Glutamatergic neuron (in vitro differentiated cells): ENCODE measurements around the gene HAGH. TPM values are rescaled to one million over a fixed set of nuclear protein-coding genes. Genes with fewer than 3 reads are reported as not detected.

ENCODE experiments used
- DNase-seq: peaks from one replicate; pipeline ENCODE4 v3.0.0; 2022
- H3K27ac Mint-ChIP-seq: one replicate; pipeline ENCODE4 v1.8.0; 2020; ENCODE audit warnings: mild to moderate bottlenecking, mixed read lengths, inconsistent platforms; ENCODE audit not compliant: unreplicated experiment
- H3K27me3 Mint-ChIP-seq: one replicate; pipeline ENCODE4 v1.8.0; 2020; ENCODE audit warnings: mild to moderate bottlenecking, moderate library complexity, mixed read lengths, inconsistent platforms; ENCODE audit not compliant: unreplicated experiment
- H3K36me3 Mint-ChIP-seq: one replicate; pipeline ENCODE4 v1.8.0; 2020; ENCODE audit warnings: mild to moderate bottlenecking, mixed read lengths, inconsistent platforms; ENCODE audit not compliant: unreplicated experiment
- H3K4me1 Mint-ChIP-seq: one replicate; pipeline ENCODE4 v1.8.0; 2020; ENCODE audit warnings: mild to moderate bottlenecking, low read depth, mixed read lengths, inconsistent platforms; ENCODE audit not compliant: unreplicated experiment
- H3K4me3 Mint-ChIP-seq: one replicate; pipeline ENCODE4 v1.8.0; 2020; ENCODE audit warnings: mild to moderate bottlenecking, mixed read lengths, inconsistent platforms; ENCODE audit not compliant: unreplicated experiment
- H3K9me3 Mint-ChIP-seq: one replicate; pipeline ENCODE4 v1.8.0; 2020; ENCODE audit warnings: mild to moderate bottlenecking, moderate library complexity, mixed read lengths, inconsistent platforms; ENCODE audit not compliant: unreplicated experiment
- total RNA-seq: library from RNA; stranded (reverse); fragmentation: NEBNext Ultra II Directional; extraction: Animal tissue kit (Norgen Biotek cat#: 25700); gene quantifications from one replicate; pipeline ENCODE4 v1.2.1, GENCODE V29; 2021; ENCODE audit not compliant: unreplicated experiment
- TF ChIP-seq, protein P1 (sequence below): fragments of 200-600 bp; sonication (generic); IDR thresholded peaks from one replicate; pipeline ENCODE4 v1.5.0; 2021; ENCODE audit not compliant: partially characterized antibody, unreplicated experiment

HAGH gene
- total RNA-seq, 1 donor from 2014 or later: 99.6 TPM

DNA sequence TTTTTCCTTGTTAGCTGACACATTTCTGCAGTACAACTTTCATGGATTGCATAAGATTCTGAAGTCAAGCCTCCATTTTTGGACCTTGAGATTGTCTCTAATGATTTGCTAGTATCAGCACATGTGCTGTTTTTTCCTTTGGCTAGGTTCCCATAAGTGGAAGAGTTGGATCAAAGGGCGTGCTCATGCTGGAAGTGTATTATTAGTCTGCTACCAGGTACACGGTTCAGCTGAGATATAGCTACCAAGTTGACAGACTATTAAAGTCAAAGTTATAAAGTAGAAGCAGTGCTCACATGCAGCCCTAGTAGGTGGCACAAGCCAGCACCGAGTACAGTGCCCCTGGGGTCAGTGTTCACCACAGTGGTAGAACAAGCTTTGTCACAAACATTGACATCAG is 3.6 kb upstream of the HAGH start:
- Mint-ChIP-seq H3K4me3 (no peak overlapping the region), H3K4me1 (peaks cover 14% of the 10 kb centered on the region), H3K27me3 (no peaks in the 10 kb centered on the region), H3K27ac (no peak overlapping the region), H3K9me3 (peaks cover 9% of the 10 kb centered on the region), H3K36me3 (no peaks in the 10 kb centered on the region)
- TF ChIP-seq, protein P1, sequence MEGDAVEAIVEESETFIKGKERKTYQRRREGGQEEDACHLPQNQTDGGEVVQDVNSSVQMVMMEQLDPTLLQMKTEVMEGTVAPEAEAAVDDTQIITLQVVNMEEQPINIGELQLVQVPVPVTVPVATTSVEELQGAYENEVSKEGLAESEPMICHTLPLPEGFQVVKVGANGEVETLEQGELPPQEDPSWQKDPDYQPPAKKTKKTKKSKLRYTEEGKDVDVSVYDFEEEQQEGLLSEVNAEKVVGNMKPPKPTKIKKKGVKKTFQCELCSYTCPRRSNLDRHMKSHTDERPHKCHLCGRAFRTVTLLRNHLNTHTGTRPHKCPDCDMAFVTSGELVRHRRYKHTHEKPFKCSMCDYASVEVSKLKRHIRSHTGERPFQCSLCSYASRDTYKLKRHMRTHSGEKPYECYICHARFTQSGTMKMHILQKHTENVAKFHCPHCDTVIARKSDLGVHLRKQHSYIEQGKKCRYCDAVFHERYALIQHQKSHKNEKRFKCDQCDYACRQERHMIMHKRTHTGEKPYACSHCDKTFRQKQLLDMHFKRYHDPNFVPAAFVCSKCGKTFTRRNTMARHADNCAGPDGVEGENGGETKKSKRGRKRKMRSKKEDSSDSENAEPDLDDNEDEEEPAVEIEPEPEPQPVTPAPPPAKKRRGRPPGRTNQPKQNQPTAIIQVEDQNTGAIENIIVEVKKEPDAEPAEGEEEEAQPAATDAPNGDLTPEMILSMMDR: no peak
- DNase-seq: no peak

DNA sequence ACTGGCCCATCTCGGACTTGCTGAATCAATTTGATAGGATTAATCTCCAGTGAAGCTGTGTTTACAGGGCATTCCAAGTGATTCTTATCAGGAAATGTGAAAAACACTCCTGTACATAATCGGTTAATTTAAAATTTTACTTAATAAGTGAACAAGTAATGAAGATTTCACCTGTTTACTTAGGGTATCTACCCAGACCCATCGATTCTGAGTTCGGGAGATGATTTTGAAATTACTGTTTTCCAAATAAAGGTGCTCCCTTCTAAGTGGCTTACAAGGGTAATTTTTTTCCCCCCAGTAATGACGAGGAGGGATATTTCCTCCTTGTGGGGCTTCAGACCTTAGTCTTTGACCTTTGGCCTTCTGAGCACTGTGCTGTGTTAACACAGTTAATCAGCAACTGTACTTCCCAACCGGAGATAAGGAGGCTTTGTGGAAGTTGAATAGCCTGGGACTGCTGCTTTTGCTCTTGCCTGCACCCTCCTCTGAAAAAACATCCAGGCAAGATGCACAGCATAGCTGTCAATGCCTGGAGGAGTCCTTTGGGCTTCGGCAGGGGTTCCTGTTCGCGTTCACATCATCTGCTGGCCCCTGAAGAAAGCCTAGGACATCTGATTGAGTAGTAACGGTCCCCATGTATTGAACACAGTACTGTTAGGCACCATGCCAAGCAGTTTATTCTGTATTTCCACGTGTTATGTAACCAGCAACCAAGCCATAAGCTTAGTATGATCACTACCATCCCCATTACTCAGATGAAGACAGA is 2.2 kb upstream of the HAGH start:
- no peaks in the 10 kb centered on the region for H3K36me3 Mint-ChIP-seq
- no peak for DNase-seq
- peaks cover 9% of the 10 kb centered on the region for H3K9me3 Mint-ChIP-seq
- H3K27me3 Mint-ChIP-seq: peaks cover 2% of the 10 kb centered on the region
- TF ChIP-seq, protein P1: no peak
- peak overlapping the region; percentile 95 for H3K4me3 Mint-ChIP-seq
- peaks cover 17% of the 10 kb centered on the region for H3K4me1 Mint-ChIP-seq
- H3K27ac Mint-ChIP-seq: no peak overlapping the region

DNA sequence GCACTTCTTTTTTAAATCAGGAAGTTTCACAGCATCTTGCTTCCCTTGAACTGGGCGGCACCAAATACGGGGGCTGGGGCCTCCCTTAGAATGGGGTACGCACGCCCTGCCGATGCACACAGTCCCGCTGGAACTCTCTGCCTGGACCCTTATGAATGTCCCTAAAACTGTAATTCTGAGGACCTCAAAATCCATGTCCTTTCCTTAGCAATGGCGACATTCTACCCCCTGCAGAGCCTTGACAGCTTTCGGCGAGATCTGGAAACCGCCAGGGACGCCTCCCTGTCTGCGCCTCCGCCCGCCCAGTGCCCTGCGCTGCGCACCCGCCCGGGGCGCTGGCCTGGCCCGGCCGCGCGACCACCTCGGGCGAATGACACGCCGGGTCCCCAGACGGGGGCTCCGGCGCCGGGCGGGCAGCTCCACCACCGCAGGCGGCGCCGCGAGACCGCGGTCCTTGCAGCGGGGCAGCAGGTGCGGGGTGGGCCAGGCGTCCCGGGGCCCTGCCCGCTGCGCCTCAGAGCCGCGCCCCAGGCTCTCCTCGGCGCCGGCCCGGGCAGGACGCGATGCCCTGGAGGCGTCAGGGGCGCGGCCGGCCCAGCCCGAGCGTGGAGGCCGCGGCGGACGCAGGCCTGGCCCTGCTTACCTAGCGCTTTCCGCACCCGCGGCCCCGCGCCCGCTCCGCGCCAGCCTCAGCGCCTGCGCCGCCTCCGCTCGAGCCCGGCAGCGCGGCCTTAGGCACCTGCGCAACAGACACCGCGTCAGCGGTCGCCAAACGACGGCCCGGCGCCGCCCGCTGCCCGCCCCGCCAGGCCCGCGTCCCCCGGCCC is 548 bp downstream of the HAGH start:
- peak overlapping the region; percentile 90 for H3K4me3 Mint-ChIP-seq
- DNase-seq: peak; percentile 70
- H3K4me1 Mint-ChIP-seq: peaks cover 18% of the 10 kb centered on the region
- H3K27ac Mint-ChIP-seq: no peak overlapping the region
- TF ChIP-seq, protein P1: no peak
- H3K27me3 Mint-ChIP-seq: peaks cover 2% of the 10 kb centered on the region
- H3K9me3 Mint-ChIP-seq: peaks cover 9% of the 10 kb centered on the region
- H3K36me3 Mint-ChIP-seq: no peaks in the 10 kb centered on the region

DNA sequence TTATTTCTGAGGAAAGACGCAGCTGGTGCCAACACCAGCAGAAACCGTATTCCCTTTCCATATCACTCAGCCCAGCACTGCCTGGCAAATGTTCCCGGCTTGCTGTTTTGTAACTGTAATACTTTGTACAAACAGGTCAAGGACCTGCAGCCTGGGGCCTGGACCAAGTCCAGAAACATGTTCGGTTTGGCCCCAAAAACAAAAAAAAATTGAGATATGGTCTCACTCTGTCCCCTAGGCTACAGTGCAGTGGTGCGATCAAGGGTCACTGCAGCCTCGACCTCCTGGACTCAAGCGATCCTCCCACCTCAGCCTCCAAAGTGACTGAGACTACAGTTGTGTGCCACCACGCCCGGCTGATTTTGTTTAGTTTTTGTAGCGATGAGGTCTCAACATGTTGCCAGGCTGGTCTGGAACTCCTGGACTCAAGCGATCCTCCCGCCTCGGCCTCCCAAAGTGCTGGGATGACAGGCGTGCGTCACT is 1.2 kb downstream of the HAGH start:
- Mint-ChIP-seq H3K27ac (no peak overlapping the region), H3K27me3 (peaks cover 2% of the 10 kb centered on the region), H3K36me3 (no peaks in the 10 kb centered on the region), H3K9me3 (peaks cover 9% of the 10 kb centered on the region), H3K4me3 (peak overlapping the region; percentile 90), H3K4me1 (peaks cover 16% of the 10 kb centered on the region)
- DNase-seq: no peak
- TF ChIP-seq, protein P1: no peak
